ENCODE results near the gene TMEM86B.
A peak's percentile ranks its signal among the peaks of the same experiment; 100 is the strongest.

- TF ChIP-seq POLR2AphosphoS5 (IDR thresholded peaks at IDR 0.05; ENCODE audit: low read depth, low read length) = peak; percentile 68
- TF ChIP-seq SIN3A (IDR thresholded peaks at IDR 0.05; ENCODE audit: borderline replicate concordance, insufficient read depth, low read length) = 0 out of 2 replicates have a peak, but pooled peaks have one; percentile 73
These were observed 39.1 kb downstream of the TMEM86B start for GRCh38 chr19:55189403-55189835.
